NCI-H774 (cell line): ENCODE measurements around the gene CDH22.

Source experiments
- DNase-seq: peaks from one replicate; lab custom pipeline; 2025; lab: John Stamatoyannopoulos, UW

CDH22 gene, protein sequence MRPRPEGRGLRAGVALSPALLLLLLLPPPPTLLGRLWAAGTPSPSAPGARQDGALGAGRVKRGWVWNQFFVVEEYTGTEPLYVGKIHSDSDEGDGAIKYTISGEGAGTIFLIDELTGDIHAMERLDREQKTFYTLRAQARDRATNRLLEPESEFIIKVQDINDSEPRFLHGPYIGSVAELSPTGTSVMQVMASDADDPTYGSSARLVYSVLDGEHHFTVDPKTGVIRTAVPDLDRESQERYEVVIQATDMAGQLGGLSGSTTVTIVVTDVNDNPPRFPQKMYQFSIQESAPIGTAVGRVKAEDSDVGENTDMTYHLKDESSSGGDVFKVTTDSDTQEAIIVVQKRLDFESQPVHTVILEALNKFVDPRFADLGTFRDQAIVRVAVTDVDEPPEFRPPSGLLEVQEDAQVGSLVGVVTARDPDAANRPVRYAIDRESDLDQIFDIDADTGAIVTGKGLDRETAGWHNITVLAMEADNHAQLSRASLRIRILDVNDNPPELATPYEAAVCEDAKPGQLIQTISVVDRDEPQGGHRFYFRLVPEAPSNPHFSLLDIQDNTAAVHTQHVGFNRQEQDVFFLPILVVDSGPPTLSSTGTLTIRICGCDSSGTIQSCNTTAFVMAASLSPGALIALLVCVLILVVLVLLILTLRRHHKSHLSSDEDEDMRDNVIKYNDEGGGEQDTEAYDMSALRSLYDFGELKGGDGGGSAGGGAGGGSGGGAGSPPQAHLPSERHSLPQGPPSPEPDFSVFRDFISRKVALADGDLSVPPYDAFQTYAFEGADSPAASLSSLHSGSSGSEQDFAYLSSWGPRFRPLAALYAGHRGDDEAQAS

DNA sequence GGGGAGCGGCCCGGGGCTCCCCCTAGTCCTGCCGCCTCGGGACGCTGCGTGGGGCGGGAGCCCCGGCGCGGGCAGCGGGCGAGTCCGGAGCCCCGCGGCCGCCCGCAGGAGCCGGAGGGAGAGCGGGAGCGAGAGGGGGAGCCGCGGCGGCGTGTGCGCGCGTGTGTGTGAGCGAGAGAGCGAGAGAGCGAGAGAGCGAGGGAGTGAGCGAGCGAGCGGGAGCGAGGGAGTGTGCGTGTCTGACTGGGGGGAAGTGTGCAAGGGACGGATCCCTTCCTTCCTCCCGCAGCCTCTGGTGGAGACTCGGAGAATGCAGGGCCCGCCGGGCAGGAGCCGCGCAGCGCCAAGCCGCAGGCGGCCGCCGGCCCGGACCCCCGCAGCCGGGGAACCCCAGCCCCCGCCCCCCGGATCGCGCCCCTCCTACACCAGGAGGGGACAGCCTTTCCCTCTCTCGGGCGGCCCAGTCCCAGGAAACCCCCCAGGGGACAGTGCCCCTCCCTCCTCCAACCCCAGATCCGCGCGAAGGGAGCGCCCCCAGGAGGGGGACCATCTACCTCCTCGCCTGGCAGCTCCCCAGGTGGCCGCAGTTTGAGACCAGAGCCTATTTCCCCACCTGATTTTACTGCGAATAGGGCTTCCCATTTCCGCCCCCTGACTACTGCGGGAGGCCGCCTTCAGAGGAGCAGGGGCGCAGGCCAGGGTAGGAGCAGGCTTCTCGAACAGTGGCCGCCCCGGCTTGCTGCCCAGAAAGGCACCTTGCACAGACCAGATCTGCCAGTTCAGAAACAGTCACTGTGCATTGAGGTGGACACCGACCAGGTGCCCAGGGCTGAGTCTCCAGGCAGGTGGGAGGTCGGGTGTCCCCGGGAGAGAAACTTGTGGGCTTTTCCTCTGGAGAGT is at the start of gene CDH22:
Gene CDH22, minus strand, starts transcription at position 241 of the 900 bp plus-strand sequence. CDS start 57,204 bp downstream, outside the sequence.
- DNase-seq = peak; percentile 47

DNA sequence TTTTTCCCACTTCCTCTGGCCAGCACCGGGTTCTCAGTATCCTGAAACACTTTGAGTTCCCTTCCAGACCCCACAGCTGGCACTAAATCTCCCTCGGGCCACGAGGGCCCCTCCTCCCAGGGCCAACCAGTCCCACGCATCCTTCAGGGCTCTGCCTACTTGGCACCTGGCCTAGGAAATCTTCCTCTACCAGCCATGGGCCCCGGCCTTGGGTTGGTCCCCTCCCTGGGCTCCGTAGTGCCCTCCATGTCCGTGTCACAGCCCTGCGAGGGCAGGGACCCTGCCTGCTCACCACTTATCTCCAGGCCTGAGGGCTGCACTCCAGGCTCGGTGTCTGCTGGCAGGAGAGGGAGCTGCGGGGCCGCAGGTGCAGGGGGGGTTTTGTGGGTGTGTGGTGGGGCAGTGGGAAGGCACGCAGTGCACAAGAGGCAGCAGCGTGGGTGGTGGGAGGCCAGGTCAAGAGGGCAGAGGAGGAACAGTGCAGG is 48.8 kb upstream of the CDH22 start:
- no peak for DNase-seq

DNA sequence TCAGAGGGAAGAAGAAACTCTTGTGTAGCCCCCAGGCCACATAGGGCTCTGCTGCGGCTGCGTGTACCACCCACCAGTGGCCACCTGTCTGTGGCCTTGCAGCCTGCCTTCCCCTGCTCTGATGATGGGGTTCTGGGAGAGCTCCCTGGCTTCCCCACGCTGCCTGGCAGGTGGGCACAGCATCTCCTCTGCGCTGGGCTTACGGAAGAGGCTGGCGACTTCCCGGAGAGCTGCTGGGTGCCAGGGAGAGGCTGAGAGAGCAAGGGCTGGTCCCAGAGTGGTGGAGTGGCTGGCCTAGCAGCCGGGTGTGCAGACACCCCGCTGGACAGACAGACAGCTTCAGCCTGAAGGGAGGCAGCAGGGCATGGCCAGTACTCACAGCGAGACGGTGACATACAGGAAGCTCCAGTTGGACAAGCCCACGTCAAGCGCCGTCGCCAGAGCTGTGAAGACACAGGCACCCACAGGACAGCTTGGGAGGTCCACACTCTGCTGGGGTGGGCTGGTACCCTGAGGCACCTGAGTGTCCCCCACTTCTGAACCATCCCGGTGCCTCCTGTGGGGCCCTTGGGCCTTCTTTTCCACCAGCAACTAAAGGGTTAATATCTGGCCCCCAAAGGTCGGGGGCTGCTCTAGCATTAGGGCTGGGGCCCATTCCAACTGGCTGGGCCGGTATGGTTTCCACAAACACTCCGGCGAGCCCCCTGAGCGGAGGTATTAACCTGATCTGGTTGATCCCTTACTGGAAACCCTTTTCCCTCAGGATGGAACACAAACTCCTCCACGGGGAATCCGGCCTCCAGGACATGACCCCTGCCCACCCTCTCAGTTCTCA is 48.1 kb upstream of the CDH22 start:
- DNase-seq = no peak

DNA sequence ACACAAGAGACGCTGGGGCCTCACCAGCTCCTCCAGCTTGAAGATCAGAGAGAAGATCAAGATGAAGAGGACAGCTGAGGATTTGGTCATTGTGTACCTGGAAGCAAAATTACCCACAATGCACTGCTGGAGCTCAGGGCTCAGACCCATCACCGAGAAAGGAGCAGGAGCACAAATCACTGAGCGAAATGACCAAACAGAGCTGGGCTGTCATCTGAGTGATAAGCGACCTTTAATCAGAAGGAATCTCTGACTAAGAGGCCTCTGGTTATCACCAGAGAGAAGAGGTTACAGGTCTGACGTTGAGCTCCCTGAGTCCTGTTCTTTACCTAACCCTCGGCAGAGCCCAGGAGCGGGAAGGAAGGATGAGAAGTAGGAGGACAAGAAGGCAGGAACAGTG is 47.5 kb upstream of the CDH22 start:
- no peak for DNase-seq

DNA sequence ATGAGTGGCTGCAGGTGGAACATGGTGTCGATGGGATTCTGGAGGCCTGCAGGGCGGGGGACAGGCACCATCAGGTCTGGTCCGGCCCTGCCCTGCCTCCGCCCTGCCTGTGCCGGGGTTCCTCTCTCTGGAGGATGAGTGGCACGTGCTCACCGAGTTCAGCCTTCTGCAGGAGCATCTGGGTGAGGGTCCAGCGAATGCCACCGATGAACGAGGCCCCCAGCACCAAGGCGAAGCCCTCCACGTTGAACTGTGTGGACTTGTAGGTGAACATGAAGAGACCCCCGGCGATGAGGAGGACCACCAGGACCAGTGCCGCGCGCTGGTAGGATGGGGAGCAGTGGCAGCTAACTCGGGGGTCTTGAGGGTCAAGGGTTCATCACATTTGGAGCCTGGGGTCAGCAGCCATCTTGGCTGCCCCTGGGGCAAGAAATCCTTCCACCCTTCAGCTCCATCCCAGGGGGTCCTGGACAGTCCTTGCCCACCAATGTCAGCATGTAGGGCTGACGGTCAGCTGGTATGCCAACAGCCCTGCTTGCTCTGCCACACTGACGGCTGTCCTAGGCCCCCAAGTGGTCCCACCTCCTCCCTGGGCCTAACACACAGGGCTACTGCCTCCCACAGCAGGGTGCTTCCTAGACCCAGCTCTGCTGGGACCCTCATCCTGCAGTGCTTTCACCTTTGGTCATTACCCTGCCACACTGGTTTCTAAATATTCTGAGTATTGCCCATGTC is 46.8 kb upstream of the CDH22 start:
- no peak for DNase-seq

DNA sequence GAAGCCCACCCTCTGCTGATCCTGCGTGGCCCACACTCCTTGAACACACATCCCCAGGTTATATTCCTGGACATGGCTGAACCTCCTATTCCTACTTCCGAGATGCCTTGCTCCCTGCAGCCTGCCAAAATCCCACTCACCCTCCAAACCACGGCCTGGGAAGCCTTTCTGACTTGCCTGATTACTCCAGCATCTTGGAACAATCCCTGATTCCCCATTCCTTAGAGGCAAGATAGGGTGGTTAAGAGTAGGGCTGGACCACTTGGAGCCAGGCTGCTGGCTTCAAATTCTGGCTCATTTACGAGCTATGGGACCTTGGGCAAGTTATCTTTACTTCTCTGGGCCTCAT is 45.9 kb upstream of the CDH22 start:
- no peak for DNase-seq

DNA sequence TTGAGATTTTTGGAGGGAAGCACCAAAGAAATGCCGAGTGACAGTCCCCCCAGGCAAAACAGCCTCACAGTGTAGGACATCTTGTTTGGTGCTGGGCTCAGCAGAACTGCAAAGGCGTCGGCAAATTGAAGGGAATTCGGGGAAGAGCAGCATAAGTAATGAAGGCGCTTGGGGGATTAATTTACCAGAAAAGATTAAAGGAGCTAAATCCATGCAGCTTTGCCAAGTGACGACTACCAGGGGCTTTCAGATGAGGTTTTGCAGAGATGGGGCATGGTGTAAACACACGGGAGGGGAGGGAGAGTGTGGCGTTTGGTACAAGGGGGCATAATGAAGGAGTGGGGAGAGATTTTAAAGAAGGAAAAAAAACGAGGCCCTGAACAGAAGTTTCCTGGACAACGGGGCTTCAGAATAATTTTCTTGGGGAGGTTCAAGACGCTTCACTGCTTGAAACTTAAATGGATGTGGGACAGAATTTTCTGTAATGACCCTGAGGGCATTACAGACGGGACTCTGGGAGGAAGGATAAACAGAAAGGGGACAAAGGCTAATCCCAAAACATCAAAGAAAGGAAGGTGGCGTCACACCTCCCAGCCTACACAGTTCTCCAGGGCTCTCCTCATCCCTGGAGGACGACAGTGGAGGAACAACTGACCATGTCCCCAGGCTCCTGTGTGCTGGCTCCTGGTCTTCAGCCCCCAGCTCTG is 45.4 kb upstream of the CDH22 start:
- DNase-seq = no peak

DNA sequence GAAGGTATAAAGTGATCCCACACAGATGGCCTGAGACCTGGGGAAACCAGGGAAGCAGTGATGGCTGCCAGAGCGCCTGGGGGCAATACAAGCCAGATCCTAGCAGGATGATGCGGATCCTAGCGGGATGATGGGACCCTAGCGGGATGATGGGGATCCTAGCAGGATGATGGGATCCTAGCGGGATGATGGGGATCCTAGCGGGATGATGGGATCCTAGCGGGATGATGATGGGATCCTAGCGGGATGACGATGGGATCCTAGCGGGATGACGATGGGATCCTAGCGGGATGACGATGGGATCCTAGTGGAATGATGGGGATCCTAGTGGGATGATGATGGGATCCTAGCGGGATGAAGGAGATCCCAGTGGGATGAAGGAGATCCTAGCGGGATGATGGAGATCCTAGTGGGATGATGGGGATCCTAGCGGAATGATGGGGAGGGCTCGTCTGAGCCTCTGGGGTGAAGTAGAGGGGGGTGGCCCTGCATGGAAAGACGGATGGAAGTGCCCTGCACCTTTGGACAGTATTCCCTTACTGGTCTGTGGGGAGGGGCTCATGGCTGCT is 44.2 kb upstream of the CDH22 start:
- DNase-seq = no peak

DNA sequence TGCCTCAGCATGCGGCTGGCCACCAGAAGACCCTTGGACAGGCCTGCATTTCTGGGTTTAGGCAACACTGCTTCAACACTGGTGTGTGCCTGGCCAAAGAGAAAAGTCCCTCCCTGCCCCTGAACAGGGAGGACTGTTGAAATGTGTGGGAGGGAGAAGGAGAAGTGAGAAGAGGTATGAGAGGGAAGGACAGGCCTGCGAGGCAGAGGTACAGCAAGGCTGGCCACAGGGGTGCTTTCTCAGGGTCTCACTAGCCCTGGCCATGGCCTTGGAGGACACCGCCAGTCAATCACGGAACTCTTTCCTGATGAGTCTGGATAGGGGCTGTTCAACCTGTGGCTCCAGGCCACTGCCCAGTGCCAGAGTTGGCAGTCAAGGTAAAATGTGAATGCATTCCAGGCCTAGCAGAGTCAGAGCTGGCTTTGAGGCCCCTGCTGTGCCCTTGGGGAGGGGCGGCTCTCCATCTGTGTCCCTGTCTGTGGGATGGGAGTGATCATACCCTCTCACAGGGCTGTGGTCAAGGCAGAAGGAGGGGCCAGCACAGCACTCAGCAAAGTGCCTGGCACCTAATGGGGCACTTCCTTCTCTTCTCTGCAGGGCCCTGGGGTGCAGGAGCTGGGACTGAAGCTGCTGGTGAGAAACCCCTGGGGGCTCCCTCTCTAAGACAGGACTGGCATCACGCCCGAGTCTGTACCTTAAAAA is 43.2 kb upstream of the CDH22 start:
- DNase-seq = no peak

DNA sequence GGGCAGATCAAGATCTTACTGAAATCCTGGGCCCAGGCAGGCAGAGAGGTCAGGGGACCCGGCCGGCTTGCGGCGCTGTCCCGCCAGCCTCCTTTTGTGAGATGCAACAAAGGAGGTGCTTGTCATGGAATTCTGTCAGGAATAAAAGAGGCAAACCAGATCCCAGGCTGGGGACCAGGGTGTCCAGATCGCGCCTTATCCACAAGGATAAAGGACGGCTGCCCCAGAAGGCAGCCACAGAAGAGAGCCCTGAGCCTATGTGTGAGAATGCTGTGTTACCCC is 42.6 kb upstream of the CDH22 start:
- DNase-seq = no peak

DNA sequence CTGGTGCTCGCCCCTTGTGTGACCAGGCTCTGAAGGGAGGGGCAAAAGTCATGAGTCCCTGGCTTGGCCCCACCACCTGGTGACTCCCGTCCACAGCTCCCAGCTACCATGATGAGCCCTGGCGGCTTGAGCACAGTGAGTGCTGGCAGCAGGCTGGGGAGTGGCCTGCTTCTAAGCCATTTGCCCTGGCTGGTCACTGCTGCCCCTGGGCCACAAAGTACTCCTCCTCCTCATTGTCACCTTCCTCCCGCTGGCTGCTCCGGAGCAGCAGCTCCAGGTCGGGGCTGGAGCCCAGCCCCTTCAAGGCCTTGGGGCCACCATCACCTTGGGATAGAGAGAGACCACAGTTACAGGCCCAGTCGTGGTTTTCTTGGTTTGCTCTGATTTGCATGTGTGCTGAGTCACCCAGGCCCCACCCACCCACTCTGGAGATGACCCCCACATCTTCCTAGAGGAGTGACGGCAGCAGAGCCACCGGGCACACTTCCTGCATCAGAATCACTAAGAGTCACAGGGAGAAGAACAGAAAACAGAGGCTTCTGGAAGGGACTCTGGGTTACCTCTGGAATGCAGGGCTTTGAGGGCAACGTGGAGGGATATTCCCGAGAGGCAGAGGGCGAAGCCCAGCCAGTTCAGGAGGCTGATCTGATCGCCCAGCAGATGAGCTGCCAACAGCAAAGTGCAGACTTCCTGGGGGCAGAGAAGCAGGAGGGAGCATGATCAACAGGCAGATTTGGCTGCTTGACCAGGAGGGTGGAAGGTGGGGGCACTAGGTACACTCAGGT is 42.1 kb upstream of the CDH22 start:
- DNase-seq = peak; percentile 26

DNA sequence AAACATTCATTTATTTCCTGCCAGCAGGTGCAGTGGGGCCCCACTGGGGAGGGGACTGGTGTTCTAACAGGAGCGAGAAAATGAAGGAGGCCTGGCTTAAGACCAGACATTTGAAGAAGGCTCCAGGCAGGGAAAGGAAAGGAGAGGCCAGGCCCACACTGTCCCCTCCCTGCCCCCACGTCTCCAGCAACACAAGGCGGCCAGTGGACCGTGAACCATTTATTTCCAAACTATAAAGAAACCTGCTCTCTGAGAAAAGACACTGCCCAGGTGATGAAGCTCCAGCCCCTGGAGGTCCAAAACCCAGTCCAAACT is 41.4 kb upstream of the CDH22 start:
- no peak for DNase-seq

DNA sequence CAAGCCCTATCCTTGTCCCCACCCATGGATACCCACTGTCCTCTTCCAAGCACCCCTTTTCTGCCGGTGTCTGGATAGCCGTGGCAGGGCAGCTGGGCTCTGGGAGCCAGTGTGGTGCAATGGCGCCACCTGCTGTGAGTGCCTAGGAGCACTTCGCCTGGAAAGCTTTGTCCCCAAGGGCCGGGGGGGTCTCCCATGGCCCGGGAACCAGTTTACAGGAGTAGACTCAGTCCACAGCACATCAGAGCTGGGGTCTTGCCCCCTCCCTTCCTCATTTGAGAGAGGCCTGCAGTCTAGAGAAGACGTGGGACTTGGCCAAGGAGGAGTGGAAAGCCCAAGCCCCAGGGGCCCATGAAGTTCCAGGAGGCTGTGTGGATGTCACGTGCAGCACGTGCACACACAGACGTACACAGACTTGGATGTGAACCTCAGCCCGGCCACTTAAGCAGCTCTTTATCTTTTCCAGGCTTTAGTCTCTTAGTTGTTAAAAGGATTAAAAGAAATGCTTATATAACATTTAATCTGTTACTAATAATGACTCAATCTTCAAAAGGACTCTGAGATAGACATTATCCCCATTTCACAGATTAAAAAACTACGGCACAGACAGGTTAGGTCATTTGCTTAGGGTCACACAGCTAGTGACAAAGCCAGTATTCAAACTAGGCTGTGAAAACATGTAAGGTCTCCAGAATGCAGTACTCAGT is 40.9 kb upstream of the CDH22 start:
- peak; percentile 43 for DNase-seq

DNA sequence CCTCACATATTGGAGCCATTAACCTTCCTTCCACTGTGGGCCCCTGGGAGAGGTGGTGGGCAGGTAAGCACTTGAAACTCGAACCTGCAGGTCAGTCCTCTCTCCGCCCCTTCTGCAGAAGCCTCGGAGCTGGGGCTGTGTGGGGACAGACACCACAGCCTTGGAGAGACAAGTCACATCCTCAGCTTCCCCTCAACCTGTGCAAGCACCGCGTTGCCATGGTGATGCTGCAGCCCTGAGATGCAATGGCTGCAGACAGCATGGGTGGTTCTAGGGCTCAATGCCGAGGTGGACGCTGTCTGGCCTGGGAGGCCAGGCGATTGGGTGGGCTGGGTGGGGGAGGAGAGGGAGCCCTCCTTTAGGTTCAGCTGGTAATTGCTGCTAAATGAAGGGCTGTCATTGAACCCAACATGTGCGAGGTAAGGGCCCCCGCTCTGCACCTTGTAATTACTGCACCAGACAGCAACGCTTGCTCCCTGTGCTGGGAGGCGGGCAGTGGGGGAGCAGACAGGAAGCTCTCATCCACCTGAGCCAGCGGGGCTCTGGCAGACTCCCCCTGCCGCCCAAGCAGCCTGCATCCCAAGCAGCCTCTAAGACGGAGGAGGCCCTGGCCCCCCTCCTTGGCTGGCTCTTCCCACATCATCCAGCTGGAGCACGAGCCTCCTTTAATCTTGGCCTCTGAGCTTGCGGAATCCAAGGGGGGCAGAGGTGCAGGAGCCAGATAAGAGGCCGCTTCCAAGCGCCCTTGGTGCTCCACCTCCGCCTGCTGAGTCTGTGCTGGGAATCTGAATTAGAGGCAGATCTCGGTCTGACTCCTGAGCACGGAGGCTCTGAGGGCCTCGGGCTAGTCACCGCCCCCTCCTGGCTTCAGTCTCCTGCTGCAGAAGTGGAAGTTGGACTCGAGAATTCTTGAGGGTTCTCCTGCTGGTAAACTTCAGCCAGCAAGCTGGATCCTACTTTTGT is 39.8 kb upstream of the CDH22 start:
- no peak for DNase-seq

DNA sequence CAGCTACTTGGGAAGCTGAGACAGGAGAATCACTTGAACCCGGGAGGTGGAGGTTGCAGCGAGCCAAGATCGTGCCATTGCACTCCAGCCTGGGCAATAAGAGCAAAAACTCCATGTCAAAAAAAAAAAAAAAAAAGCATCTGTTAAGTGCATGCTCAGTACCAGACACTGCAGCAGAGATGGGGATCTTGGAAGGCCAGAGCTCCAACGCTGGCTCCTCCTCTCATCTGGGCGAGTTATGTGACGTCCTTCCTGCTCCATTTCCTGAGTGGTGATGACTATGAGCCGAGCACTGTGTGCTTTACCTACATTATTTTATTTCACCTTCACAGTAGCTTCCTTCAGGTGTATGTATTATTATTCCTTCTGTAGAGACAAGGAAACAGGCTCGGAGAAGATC is 38.5 kb upstream of the CDH22 start:
- no peak for DNase-seq

DNA sequence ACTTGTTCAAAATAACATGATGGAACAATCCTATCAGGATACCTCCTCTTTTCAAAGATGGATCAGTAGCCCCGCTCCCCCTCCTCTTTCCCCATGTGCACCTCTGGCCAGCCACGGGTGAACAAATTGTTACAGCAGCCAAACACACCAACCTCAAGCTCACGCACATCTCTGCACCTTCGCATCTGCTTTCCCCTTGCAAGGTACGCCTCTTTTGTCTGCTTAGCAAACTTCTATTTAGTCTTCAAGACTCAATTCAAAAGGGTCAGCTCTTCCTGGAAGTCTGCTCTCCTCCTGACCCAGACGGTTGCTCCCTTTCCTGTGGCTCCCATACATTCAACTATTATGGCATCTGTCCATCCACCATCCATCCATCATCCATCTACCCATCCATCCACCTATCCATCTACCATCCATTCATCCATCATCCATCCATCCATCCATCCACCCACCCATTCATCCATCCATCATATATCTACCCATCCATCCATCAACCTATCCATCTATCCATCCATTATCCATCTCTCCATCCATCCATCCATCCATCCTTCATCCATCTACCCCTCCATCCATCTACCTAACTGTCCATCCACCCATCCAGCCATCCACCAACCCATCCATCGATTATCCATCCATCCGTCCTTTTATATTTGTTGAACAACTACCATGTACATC is 36.3 kb upstream of the CDH22 start:
- DNase-seq = no peak
